HG03442 (cell line): ENCODE measurements around the gene HNRNPCL1.
"Not testable (repeated sequence)": the region's sequence is repeated elsewhere in the genome, so short reads cannot be mapped to it uniquely, and the experiment has no call there.

ENCODE experiments used
- ATAC-seq: cut with Tn5 transposase; IDR thresholded peaks from one replicate; pipeline ENCODE4 v1.9.1; 2021; ENCODE audit warnings: mild to moderate bottlenecking, moderate library complexity; ENCODE audit not compliant: unreplicated experiment

Gene HNRNPCL1

DNA sequence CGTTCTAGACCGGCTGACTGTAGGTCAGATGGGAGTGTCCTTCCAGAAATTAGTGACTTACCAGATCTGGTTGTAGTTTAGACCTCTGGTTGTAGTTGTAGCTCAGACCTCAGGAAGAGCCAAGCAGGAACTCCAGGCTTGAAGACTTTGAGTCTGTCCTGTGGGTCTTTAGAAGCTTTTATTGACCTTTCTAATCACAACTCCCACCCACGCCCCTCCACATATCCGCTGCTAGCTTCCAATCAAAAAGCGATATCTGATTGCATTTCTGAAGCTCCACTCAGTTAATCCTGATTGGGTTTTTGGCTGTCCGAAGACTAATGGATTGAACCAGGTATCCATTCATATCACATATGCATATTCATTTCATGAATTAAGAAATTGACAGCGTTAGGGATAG lies at the start of gene HNRNPCL1:
TSS of gene HNRNPCL1 (minus strand) at position 101 of the 400 bp plus-strand sequence. CDS start 431 bp downstream, outside the sequence.
- not testable (repeated sequence) for ATAC-seq

DNA sequence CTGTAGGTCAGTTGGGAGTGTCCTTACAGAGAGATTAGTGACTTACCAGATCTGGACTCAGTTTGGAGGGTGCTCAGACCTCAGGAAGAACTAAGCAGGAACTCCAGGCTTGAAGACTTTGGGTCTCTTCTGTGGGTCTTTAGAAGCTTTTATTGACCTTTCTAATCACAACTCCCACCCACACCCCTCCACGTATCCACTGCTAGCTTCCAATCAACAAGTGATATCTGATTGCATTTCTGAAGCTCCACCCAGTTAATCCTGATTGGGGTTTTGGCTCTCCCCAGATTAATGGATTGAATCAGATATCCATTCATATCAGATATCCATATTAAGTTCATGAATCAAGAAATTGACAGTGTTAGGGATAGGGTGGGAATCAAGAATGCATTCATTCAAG lies 49.6 kb upstream of the HNRNPCL1 start, which contains the start of gene PRAMEF10:
TSS of gene PRAMEF10 (minus strand) at position 101 of the 400 bp plus-strand sequence. CDS start 2,423 bp downstream, outside the sequence.
- ATAC-seq = not testable (repeated sequence)

DNA sequence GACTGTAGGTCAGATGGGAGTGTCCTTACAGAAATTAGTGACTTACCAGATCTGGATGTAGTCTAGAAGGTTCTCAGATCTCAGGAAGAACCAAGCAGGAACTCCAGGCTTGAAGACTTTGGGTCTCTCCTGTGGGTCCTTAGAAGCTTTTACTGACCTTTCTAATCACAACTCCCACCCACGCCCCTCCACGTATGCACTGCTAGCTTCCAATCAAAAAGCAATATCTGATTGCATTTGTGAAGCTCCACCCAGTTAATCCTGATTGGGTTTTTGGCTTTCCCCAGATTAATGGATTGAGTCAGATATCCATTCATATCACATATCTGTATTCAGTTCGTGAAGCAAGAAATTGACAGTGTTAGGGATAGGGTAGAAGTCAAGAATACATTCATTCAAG lies 37.6 kb upstream of the HNRNPCL1 start, which contains the start of gene PRAMEF4:
TSS of gene PRAMEF4 (minus strand) at position 101 of the 400 bp plus-strand sequence. CDS start 2,807 bp downstream, outside the sequence.
- not testable (repeated sequence) for ATAC-seq

DNA sequence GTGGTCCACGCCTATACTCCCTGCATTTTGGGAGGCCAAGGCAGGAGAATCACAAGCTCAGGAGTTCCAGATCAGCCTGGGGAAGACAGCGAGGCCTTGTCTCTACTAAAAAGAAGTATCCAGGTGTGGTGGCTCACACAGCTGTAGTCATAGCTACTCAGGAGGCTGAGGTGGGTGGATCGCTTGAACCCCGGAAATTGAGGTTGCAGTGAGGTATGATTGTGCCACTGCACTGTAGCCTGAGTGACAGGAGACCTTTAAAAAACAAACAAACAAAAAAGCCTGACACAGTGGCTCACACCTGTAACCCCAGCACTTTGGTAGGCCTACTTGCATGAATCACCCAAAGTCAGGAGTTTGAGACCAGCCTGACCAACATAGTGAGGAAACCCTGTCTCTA lies 29.9 kb upstream of the HNRNPCL1 start:
- not testable (repeated sequence) for ATAC-seq

DNA sequence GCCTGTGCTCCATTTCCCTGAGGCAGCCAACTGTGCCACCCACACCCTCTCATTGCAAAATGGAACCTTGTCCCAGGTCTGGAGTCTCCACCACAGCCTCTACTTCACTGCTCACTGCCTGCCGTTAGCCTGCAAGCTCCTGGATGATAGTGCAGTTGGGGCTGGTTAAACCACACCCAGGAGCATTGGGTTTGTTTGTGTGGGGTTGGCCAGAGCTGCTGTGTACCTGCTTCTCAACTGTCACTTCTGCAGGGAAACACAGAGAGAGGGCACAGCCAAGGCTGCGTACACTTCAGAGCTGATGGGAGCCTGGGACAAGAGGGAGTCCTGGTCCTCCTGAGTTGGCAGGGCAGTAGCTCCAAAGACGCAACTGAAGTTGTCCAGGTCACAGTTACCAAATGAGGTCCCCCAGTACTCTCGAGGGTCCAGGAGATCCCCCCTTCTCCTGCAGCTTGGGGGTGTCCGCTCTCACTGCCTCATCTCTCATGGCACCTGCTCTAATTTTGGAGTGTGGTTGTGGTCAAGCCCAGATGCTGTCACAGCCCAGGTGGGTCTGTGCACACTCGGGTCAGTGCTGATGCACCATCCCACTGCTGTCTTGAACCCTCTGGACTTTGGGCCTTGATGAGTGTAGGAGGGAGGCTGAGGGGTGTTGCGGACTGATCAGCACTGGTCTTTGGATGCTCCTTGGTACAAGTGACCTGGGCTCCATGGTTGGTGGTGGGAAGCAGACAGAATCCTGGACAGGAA lies 14.8 kb upstream of the HNRNPCL1 start:
- ATAC-seq = not testable (repeated sequence)

DNA sequence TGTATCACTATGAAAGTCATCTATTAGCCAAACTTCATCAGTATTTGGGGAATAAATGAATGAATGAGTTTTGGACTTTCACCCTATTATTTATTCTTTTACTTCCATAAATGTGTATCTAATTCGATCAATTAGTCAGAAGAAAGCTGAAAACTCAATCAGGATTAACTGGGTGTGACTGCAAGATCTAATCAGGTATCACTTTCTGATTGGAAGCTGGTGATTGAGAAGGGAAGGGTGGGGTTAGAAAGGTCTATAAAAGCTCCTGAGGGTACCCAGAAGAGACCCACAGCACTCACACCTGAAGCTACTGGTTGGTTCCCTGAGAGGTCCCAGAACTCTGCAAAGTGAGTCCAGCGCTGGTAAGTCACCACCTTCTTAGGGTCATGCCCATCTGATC lies 8.3 kb upstream of the HNRNPCL1 start, which contains the start of gene PRAMEF2:
TSS of gene PRAMEF2 (plus strand) at position 301 of the 400 bp plus-strand sequence. CDS start 1,924 bp downstream, outside the sequence.
- ATAC-seq = not testable (repeated sequence)

DNA sequence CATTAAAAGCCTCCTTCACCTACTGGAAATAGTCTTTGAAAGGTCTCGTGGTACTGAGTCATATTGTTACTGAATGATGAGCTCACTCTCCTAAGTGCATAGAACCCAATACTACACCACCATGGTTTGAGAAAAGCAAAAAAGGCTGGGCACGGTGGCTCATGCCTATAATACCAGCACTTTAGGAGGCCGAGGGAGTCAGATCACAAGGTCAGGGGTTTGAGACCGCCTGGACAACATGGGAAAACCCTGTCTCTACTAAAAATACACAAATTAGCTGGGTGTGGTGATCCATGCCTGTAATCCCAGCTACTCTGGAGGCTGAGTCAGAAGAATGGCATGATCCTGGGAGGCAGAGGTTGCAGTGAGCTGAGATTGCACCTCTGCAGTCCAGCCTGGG lies 3.3 kb upstream of the HNRNPCL1 start:
- no peak for ATAC-seq

DNA sequence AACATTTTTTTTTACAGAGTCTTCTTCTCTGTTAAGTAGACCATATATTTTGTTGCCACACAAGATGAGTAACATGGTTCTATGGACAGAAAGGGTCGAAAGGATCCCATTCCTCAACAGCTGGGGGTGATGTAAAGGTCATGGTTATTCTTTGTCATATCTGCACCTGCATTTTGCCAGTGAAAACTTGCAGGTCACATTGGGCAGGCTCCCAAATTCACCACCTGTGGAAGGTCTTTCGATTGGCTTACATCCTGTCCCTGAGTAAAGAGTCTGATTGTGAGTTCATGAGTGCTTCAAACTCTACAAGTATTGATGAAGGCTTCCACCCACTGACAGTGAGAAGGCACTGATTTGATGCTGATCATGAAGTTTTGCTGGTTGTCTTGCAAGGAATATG lies 15.3 kb downstream of the HNRNPCL1 start:
- not testable (repeated sequence) for ATAC-seq

DNA sequence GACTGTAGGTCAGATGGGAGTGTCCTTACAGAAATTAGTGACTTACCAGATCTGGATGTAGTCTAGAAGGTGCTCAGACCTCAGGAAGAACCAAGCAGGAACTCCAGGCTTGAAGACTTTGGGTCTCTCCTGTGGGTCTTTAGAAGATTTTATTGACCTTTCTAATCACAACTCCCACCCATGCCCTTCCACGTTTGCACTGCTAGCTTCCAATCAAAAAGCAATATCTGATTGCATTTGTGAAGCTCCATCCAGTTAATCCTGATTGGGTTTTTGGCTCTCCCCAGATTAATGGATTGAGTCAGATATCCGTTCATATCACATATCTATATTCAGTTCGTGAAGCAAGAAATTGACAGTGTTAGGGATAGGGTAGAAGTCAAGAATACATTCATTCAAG lies 17.2 kb downstream of the HNRNPCL1 start, which contains the start of gene PRAMEF11:
TSS of gene PRAMEF11 (minus strand) at position 101 of the 400 bp plus-strand sequence. CDS start 2,621 bp downstream, outside the sequence.
- ATAC-seq = not testable (repeated sequence)

DNA sequence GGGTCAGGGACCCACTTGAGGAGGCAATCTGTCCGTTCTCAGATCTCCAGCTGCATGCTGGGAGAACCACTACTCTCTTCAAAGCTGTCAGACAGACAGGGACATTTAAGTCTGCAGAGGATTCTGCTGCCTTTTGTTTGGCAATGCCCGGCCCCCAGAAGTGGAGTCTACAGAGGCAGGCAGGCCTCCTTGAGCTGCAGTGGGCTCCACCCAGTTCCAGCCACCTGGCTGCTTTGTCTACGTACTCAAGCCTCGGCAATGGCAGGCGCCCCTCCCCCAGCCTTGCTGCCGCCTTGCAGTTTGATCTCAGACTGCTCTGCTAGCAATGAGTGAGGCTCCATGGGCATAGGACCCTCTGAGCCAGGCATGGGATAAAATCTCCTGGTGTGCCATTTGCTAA lies 29.5 kb downstream of the HNRNPCL1 start:
- ATAC-seq = not testable (repeated sequence)

DNA sequence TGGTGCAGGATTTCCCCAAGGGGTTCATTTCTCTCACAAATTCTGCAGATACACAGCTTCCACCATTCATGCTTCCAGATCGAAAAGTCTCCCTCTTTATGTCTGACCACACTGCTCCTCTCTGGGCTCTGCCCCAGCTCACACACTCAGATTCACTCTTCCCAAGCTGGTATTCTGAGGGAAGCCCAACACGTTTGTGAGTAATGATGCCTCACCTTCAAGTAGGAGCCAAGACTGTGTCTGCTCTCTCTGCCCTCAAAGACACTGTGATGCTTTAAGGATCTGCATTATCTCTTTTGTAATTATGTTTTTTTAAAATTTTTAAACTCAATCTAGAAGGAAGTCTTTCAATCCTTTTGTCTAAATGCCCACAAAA lies 37.1 kb downstream of the HNRNPCL1 start:
- ATAC-seq = no peak

DNA sequence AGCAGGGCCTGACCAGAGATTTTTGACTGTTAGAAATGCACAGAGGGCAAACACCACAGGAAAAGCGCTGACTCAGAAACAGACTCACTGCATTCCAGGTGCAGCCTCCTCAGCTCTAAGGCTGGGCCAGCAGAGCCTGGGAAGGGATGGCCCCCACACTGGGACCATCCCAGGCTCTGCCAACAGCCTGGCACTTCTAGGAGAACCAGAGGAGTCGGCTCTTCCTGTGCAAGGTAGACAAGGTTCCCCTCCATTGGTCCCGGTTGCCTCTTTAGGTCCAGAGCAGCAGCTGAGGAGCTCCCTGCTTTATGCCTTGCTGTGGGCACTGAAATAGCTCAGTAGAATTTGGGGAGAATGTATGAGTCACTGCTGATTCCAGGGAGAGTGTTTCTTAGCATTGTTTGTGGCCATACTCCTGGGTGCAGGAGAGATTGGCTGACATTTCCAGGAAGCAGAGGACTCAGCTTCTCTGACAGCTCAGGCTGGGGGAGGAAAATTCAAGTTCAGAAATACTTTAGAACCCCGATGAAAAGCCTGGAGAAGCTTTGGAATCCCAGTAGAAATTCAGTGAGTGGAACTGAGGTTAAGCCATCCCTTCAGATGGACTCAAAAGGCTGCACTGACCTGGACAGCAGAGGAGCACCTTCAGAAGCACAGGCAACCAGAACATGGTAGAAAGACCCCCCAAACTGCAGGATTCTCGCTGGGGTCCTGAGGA lies 37.7 kb downstream of the HNRNPCL1 start:
- ATAC-seq = no peak

DNA sequence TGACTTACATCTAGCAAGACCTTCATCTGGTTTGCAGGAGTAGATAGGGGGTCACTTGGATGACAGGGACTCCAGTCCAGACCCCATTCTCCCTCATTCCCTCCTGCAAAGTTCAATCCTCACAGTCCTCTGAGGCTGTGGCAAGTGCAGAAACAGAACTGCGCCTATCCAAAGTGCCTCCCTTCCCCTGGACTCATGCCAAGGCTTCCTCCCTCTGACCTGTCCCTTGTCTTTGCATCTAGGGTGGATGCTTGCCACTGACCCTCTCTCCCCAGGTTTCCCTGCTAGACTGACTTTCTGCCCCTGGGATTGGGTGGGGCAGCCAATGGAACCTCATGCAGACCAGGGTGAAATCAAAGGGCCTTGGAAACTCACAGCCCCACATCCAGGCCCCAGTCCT lies 38.6 kb downstream of the HNRNPCL1 start:
- ATAC-seq = no peak

DNA sequence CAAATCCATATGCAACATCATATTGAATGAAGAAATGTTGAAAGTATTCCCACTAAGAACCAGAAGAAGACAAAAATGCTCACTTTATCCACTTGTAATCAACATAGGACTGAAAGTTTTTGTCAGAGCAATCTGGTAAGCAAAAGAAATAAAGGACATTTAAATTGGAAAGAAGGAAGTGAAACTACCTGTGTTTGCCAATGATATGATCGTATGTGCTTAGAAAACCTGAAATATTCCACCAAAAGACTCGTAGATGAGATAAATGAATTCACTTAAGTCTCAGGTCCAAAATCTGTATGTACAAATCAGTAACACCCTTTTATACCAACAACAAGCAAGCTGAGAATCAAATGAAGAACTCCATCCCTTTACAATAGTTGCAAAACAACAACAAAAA lies 48.8 kb downstream of the HNRNPCL1 start:
- no peak for ATAC-seq

DNA sequence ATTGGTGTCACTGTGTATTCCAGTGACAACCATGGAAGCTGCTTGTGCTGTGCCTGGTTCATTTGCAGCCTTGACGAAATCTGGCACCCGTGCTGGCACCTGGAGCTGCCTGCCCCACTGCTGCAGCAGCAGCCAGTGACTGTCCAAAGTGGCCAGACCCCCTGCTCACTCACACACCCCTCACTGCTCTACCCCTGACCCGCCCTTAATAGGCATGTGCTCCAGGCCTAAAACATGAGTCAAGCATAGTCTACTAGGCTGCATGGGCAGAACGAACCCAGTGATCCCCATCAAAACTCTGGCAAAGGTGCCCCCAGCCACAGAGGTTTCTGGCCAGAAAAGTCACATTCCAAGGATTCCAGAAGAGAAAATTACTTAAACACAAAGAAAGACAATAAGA lies 49.6 kb downstream of the HNRNPCL1 start:
- ATAC-seq = no peak
